NCI-H82 treated with DMSO at 0.1 percent for 48 hours (cell line): ENCODE measurements around the gene PTPRN2.

ENCODE experiments used
- DNase-seq: peaks from one replicate; lab custom pipeline; 2025; ENCODE audit not compliant: unreplicated experiment; lab: John Stamatoyannopoulos, UW

PTPRN2 gene

DNA sequence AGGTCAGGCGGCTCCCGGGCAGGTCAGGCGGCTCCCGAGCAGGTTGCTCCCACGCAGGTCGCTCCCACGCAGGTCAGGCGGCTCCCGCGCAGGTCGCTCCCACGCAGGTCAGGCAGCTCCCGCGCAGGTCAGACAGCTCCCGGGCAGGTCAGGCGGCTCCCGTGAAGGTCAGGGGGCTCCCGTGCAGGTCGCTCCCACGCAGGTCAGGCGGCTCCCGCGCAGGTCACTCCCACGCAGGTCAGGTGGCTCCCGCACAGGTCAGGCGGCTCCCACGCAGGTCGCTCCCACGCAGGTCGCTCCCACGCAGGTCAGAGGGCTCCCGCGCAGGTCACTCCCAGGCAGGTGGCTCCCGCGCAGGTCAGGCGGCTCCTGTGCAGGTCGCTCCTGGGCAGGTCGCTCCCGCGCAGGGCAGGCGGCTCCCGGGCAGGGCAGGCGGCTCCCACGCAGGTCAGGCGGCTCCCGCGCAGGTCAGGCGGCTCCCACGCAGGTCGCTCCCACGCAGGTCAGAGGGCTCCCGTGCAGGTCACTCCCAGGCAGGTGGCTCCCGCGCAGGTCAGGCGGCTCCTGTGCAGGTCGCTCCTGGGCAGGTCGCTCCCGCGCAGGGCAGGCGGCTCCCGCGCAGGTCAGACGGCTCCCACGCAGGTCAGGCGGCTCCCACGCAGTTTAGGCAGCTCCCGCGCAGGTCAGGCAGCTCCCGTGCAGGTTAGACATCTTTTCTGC, 30.7 kb downstream of the PTPRN2 start:
- no peak for DNase-seq

DNA sequence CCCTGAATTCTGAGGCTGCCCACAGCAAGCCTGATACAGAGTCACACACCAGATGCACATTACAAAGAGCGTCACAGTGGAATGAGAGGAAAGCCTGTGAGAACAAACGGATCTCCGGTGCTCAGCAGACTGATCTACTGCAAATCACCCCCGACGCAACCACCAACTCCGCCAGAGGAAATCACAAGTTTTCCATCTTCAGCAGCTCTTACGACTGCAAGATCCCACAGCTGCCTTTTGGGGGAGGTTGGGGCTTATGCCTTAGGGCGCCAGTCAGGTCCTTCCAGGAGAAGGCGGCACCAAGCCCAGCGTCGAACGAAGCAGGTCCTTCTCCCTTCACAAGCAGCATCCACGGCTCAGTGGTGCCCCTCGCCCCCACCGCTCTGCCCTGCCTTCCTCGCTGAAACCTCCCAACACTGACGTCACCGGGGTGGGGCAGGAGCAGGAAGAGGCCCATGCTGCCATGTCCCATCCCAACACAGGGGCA, 32.5 kb downstream of the PTPRN2 start:
- no peak for DNase-seq

DNA sequence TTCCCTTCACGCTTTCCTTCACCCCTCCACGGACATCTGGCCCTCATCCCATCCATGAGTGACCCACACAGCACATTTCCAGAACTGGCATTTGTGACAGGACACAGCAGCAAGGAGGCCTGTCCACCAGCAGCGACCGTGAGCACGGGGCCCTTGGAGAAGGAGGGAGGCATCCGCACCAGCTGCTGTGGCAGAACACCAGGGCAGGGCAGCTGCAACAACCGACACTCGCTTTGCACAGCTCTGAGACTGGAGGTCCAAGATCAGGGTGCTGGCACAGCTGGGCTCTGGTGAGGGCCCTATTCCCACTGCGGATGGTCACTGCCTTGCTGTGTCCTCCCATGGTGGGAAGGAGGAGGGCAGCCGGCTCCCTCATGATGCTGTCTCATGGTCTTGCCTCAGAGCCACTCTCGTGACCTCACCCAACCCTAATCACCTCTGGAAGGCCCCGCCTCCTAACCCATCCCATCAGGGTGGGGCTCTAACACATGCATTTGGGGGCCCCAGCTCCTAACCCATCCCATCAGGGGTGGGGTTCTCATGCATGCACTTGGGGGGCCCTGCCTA, 36.7 kb downstream of the PTPRN2 start:
- no peak for DNase-seq

DNA sequence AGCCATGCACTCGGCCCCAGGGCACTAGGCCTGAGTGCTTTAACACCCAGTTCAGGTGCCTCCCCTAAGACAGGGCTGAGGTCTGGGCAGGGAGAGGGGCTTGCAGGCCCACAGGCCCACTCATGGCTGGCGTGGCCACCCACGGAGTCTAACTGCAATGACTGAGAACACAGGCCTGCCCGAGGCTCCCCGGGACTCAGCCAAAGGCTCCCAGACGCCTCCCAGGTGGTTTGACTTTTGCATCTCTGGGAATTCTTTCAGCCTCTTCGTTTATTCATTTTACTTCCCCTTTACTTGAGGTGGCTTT, 37.3 kb downstream of the PTPRN2 start:
- DNase-seq = no peak

DNA sequence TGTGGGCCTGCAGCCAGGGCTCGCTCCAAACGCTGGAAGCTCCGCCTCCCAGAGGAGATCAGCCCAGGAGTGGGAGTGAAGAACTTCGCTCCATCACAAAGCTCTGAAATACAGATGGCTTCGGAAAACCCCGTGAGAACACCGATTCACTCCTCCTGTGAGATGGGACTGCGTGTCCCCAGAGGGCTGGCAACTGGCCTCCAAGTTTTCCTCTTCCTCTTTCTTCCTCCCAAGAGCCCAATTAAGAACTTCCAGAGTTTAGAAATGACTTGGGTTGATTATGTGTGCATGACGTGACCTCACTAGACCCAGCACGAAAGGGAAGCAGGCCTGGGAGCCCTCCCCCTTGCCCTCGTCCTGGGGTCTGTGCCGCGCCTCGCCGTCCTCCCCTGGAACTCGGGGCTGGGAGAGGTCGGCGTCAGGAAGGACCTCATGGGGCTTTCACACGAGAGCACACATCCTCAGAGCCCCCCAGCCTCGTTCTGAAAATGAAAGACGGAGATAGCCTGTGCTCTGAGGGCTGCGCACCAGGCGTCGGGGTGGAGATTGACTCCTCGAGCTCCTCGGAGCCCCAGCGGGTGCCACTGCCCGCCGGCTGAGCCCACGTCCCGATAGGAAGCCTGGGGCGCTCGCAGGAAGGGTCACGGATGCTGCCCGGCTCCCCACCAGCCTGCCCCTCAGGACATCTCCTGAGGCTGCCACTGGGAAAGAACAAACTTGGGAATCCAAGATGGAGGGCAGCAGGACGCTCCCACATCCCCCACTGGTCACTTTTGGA, 37.8 kb downstream of the PTPRN2 start:
- DNase-seq = no peak

DNA sequence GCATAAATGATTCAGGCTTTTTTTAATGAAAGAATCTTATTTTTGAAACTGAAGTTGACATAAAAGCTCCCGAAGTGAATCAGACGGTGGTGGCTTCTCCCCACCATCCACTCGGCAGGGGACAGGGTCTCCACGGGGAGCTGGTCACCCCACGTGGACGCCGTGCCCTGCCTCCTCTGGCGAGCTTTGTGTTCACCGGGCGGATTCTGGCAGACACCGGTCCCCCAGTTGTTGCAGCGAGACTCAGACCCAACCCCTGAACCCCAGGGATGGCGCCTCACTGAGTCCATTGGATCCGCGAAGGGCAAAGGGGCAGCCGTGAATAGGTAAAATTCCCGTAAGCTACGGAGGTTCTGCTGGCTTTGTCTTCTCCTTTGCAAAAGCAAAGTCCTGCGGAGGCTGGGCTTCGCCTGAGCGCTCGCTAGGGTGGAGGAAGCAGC, 38.4 kb downstream of the PTPRN2 start:
- DNase-seq = no peak

- no peak for DNase-seq
These were observed 38.9 kb downstream of the PTPRN2 start for GRCh38 chr7:158548726-158549125.

- DNase-seq = no peak
These were observed 39.8 kb downstream of the PTPRN2 start for GRCh38 chr7:158547817-158548216.

DNA sequence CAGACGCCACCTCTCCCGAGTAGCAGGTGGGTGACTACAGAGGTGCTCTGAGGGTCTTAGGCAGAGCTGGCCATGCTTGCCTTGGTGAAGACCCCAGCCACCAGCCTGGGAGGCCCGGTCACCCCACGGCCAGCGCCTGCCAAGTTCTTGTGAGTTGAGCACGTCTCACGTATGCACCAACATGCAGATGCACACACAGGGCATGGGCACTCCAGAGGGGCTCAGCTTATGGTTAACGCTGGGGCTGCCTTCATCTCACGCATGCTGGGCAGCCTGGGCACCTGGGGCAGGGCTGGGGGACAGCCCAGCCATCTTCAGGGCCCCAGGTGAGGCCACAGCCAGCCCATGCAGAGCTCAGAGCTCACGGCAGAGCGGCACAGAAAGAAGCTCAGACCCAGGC, 41.0 kb downstream of the PTPRN2 start:
- DNase-seq = no peak

- no peak for DNase-seq
These were observed 41.4 kb downstream of the PTPRN2 start for GRCh38 chr7:158546214-158546613.

DNA sequence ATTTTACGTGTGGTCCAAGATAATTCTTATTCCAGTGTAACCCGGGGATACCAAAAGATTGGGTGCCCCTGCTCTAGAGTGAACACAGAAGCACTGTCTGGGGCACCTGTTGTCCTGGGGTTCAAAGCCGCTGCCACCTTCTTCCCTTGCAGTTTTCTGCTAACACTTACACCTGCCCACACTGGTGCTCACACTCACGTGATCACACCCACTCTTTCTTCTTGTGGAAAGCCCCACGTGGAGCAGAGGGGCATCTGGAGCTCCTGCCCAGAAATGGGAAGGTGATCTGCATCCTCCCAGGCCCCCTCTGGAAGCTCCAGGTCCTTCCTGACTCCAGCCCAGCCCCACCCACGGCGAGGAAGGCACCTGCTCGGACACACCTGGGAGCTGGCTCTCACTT, 42.9 kb downstream of the PTPRN2 start:
- no peak for DNase-seq

DNA sequence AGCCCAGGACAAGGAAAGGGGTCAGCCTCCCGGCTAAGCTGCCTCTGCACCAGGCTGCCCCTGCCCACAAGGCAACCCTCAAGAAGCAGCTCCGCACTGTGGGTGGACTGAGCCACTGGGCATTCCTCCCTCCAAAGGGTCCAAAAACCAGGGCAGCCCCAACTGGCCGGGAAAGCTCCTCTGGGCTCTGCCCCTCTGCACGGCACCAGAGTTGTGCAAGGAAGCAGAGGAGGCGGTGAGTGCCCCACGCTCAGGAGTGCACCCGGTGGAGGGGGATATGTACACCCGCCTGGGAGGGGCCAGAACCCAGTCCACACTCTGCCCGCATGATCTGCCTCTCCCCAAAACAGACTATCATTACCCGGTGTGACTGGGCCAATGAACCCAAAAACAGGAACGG, 43.8 kb downstream of the PTPRN2 start:
- DNase-seq = no peak

DNA sequence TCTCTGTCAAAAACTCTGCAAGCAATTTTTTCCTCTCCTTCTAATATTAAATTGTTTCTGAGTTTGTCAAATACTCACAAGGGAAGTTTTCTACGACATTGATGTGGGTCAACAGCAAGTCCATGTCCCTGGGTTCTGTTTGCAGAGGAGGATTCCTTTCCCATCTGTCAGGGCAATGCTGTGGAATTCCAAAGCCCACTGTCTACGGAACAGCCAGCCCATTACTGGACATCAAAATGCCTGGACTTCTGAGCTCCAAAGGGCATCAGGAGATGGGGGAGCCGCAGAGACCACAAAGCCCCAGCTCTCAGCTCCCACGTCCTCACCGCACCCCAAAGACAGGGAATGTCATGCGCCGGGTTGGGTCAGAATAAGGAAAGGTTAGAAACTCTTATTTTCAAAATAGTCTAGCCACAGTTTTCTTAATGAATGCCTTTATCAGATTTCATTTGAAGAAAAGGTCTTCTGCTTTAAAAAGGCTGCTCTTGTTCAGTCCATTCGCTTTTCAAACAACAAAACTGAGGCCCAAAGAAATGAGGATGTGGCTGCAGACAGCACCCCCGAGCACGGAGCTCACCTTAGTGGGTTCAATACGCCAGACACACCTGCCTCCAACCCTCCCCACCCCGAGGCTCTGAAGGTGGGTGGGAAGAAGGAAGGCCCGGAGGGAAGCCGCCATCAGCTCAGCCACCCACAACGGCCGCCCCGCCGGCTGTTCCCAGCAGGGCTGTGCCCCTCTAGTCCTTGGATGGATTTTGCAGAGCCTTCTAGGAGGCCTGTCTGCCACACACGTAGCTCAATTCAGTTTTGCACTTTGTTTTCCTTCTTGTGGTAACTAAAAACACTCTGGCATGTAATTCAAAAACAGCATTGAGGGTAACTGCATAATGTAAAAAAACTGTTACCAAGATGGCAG, 44.7 kb downstream of the PTPRN2 start:
- DNase-seq = no peak

DNA sequence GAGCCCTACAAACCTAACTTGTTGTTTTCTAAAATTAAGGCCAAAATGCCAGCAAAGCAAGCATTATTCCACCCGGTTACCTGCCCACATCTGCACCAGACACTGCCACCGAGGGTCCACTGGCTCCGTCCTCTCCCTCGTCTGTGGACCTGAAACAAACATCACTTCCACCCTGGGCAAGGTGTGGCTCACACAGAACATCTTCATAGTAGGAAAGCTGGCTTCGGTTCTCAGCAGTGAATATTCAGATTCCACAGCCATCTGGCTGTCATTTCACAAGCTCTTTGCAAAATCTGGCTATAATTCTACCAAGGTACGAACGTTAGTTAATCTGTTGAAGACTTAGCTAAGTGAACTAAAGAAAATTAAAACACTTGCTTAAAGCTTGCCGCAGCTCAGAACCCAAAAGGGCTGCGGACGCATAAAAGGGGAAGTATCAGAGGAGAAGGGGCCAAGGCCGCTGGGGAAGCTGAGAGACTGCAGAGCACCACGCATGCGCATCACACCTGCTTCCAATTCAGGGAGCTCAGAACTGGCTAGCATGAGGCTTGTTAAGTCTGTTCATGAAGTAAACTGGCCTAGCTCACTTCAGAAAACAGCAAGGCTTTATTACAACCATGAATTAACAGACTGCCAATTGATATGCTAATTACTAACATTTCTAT, 46.1 kb downstream of the PTPRN2 start:
- no peak for DNase-seq

DNA sequence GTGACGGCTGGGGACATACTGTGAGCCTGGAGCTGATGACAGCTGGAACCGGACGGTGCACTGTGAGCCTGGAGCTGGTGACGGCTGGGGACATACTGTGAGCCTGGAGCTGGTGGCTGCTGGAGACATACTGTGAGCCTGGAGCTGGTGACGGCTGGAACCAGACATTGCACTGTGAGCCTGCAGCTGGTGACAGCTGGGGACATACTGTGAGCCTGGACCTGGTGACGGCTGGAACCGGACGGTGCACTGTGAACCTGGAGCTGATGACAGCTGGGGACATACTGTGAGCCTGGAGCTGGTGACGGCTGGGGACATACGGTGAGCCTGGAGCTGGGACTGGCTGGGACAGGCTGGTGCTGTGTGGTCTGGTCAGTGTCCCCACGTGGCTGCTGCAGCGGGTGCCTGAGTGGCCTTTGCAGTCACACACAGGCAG, 47.9 kb downstream of the PTPRN2 start:
- no peak for DNase-seq

- no peak for DNase-seq
These were observed 49.3 kb downstream of the PTPRN2 start for GRCh38 chr7:158538156-158538946.

- no peak for DNase-seq
These were observed 50.1 kb downstream of the PTPRN2 start for GRCh38 chr7:158537516-158537882.

DNA sequence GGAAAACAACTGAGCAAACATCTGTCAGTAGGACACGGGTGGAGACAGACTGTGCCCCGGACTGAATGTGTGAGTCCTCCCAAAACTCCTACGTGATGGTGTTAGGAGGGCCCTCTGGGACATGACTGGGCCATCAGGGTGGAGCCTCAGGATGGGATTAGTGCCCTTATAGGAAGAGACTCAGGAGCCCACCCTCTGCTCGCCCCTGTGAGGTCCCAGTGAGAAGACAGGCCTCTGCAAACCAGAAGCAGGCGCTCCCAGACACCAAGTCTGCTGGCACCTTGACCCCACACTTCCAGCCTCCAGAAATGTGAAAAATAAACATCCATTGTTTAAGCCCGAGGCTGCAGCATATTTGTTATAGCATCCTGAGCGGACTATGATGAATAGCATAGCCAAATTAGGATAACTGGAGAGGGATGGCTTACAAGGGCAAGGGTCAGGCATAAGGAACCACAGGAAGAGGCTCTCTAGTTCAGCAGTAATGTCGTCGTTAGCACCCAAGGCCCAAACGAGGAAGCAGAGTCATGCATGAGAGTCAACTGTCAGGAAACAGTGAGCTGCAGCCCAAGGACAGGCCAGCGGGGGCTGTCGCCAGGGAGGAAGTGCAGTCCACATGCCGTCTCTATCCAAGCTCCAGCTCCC, 50.6 kb downstream of the PTPRN2 start:
- DNase-seq = no peak

DNA sequence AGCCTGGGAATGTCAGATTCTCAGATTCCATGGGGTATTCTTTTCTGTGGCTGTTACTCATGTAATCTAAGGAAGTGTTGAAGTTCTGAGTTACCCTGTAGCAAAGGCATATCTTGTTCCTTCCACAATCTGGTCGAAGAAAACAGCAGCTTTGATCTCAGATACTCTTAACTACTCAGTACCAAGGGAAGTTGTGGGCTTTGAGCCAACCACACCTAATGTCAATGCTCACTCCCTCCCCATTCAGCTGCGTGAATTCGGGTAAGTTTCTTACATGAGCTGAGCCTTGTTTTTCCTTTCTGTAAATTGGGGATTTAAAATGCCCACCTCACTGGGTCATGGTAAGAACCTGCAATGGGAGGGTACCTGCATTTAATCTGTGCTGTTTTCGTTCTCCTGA, 52.5 kb downstream of the PTPRN2 start:
- no peak for DNase-seq
